GM18861 (cell line): ENCODE measurements around the gene HIRIP3.
"Not testable (repeated sequence)": the region's sequence is repeated elsewhere in the genome, so short reads cannot be mapped to it uniquely, and the experiment has no call there.

Experiments
- ATAC-seq: cut with Tn5 transposase; IDR thresholded peaks from one replicate; pipeline ENCODE4 v1.9.1; 2021; ENCODE audit not compliant: unreplicated experiment

Gene HIRIP3

GRCh38 chr16:29961479-29962343 lies 33.7 kb downstream of the HIRIP3 start, which contains the start of gene TMEM219:
Gene TMEM219 (plus strand): TSS chr16:29962079. CDS start chr16:29963144, 1,065 bp downstream.
- peak; percentile 93 for ATAC-seq

GRCh38 chr16:29961127-29961478 lies 34.3 kb downstream of the HIRIP3 start:
- ATAC-seq: no peak

GRCh38 chr16:29959821-29960220 lies 35.6 kb downstream of the HIRIP3 start:
- ATAC-seq: not testable (repeated sequence)

- no peak for ATAC-seq
These were observed 36.1 kb downstream of the HIRIP3 start for GRCh38 chr16:29959293-29959692.

- no peak for ATAC-seq
These were observed 36.7 kb downstream of the HIRIP3 start for GRCh38 chr16:29958756-29959155.

GRCh38 chr16:29951625-29952365 lies 43.6 kb downstream of the HIRIP3 start:
- ATAC-seq: no peak

GRCh38 chr16:29950806-29951461 lies 44.5 kb downstream of the HIRIP3 start:
- no peak for ATAC-seq

- ATAC-seq: no peak
These were observed 47.5 kb downstream of the HIRIP3 start for GRCh38 chr16:29947897-29948296.

GRCh38 chr16:29943846-29944799 lies 51.3 kb downstream of the HIRIP3 start:
- no peak for ATAC-seq
